NCI-H510A (cell line): Measurements from ENCODE around the gene OR5L1.

Experiments used
- DNase-seq: peaks from one replicate; lab custom pipeline; 2025; lab: John Stamatoyannopoulos, UW

OR5L1 gene

GRCh38 chr11:55811067-55811466 lies at the start of gene OR5L1:
Gene OR5L1, plus strand, starts transcription at chr11:55811367. Its CDS starts 100 bp downstream, at chr11:55811467.
- no peak for DNase-seq

- no peak for DNase-seq
These were observed 38.0 kb upstream of the OR5L1 start, which contains the start of gene OR5D13 for GRCh38 chr11:55773138-55773537. Gene OR5D13, plus strand, starts transcription at chr11:55773438. Its CDS starts 0 bp downstream, at chr11:55773438.

GRCh38 chr11:55791606-55792005 lies 19.6 kb upstream of the OR5L1 start:
- no peak for DNase-seq

- no peak for DNase-seq
These were observed 17.8 kb upstream of the OR5L1 start for GRCh38 chr11:55793321-55793720.

- DNase-seq, result no peak
These were observed 15.9 kb upstream of the OR5L1 start, which contains the start of gene OR5D14 for GRCh38 chr11:55795256-55795655. Gene OR5D14, plus strand, starts transcription at chr11:55795556. Its CDS starts 0 bp downstream, at chr11:55795556.

- no peak for DNase-seq
These were observed 4.9 kb upstream of the OR5L1 start for GRCh38 chr11:55806248-55806647.

GRCh38 chr11:55819330-55819729 lies 8.2 kb downstream of the OR5L1 start, which contains the start of gene OR5D18:
Gene OR5D18, plus strand, starts transcription at chr11:55819630. Its CDS starts 0 bp downstream, at chr11:55819630.
- DNase-seq, result no peak

- no peak for DNase-seq
These were observed 15.8 kb downstream of the OR5L1 start, which contains the start of gene OR5L2 for GRCh38 chr11:55826919-55827318. Gene OR5L2, plus strand, starts transcription at chr11:55827219. Its CDS starts 0 bp downstream, at chr11:55827219.

- DNase-seq, result no peak
These were observed 27.3 kb downstream of the OR5L1 start, which contains the start of gene OR5D16 for GRCh38 chr11:55838452-55838851. Gene OR5D16, plus strand, starts transcription at chr11:55838752. Its CDS starts 0 bp downstream, at chr11:55838752.

- DNase-seq, result no peak
These were observed 36.3 kb downstream of the OR5L1 start for GRCh38 chr11:55847453-55847852.

- DNase-seq, result no peak
These were observed 37.9 kb downstream of the OR5L1 start for GRCh38 chr11:55849037-55849436.

GRCh38 chr11:55852141-55852540 lies 41.0 kb downstream of the OR5L1 start:
- DNase-seq, result no peak

- no peak for DNase-seq
These were observed 43.5 kb downstream of the OR5L1 start for GRCh38 chr11:55854704-55855103.
